ENCODE results near the gene ARHGEF17. TPM values are rescaled to one million over a fixed set of nuclear protein-coding genes. Genes with fewer than 3 reads are reported as not detected.

ARHGEF17 gene
- total and polyA plus RNA-seq, 2 of the 13 experiments (the other 11 are each of a cell fraction or from before 2014, with no cell fraction given): 10.7 to 28.8 TPM

DNA sequence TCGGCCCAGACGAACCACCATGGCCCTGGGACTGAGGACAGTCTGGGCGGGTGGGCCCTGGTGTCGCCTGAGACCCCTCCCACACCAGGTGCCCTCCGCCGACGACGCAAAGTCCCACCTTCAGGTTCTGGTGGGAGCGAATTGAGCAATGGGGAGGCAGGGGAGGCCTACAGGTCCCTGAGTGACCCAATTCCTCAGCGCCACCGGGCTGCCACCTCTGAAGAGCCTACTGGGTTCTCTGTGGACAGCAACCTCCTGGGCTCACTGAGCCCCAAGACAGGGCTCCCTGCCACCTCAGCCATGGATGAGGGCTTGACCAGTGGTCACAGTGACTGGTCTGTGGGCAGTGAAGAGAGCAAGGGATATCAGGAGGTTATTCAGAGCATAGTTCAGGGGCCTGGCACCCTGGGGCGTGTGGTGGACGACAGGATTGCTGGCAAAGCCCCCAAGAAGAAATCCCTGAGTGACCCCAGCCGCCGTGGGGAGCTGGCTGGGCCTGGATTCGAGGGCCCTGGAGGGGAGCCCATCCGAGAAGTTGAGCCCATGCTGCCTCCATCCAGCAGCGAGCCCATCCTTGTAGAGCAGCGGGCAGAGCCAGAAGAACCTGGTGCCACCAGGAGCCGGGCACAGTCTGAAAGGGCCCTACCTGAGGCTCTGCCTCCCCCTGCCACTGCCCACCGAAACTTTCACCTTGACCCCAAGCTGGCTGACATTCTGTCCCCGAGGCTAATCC is 2.8 kb downstream of the ARHGEF17 start (continued):
- TF ChIP-seq MTF2 (CRISPR knock-in tag; IDR thresholded peaks at IDR 0.05; ENCODE audit: borderline replicate concordance) (no peak), NRL (CRISPR knock-in tag; IDR thresholded peaks at IDR 0.05; ENCODE audit: borderline replicate concordance) (0 out of 2 replicates have a peak, but pooled peaks have one; percentile 22), HCFC1 (IDR thresholded peaks at IDR 0.05; ENCODE audit: low read depth, low read length) (no peak), ZSCAN21 (CRISPR knock-in tag; IDR thresholded peaks at IDR 0.05; ENCODE audit: borderline replicate concordance) (no peak)

DNA sequence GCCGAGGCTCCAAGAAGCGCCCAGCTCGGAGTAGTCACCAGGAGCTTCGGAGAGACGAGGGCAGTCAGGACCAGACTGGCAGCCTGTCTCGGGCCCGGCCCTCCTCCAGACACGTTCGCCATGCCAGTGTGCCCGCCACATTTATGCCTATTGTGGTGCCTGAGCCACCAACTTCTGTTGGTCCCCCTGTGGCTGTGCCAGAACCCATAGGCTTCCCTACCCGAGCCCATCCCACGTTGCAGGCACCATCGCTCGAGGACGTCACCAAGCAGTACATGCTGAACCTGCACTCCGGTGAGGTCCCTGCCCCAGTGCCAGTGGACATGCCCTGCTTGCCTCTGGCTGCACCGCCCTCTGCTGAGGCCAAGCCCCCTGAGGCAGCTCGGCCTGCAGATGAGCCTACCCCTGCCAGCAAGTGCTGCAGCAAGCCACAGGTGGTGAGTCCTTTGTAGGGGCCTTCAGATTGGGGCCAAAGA is 3.4 kb downstream of the ARHGEF17 start:
- Histone ChIP-seq H3K27me3 (ENCODE audit: control insufficient read depth in 1 of 2, insufficient read depth in 2 of 2, low read length in 2 of 2) (no peaks in the 10 kb centered on the region; a peak in 1 of 5 replicates), H3K36me3 (replicated peaks in 1 of 2; ENCODE audit: control insufficient read depth in 1 of 2, insufficient read depth in 2 of 2, low read length in 2 of 2) (peaks cover 1 to 3% of the 10 kb centered on the region in 2 experiments; a peak in 2 of 5 replicates), H3K9ac (ENCODE audit: insufficient read depth, low read depth, low read length) (peak overlapping the region; percentile 60), H3K9me3 (ENCODE audit: low read length) (no peaks in the 10 kb centered on the region), H2AFZ (ENCODE audit: low read length) (no peak overlapping the region), H3K4me1 (ENCODE audit: insufficient read depth, low read length) (peaks cover 79% of the 10 kb centered on the region), H3K79me2 (ENCODE audit: insufficient read depth, low read length) (peaks cover 61% of the 10 kb centered on the region), H3K4me2 (ENCODE audit: low read depth, low read length) (peak overlapping the region; percentile 84), H3K27ac (ENCODE audit: extremely low read length, insufficient read depth, low read length) (no peak overlapping the region), H4K20me1 (ENCODE audit: insufficient read depth, low read length) (peaks cover 26% of the 10 kb centered on the region), H3K4me3 (replicated peaks in 1 of 3; ENCODE audit: insufficient read depth in 1 of 3, low read depth in 2 of 3, low read length in 3 of 3) (peak overlapping the region in 2 of 3 experiments; percentile 27 to 58; a peak in 2 of 6 replicates)
- BruUV-seq (replicated peaks): no TSS peak
- POLR2A ChIA-PET: interaction anchor here (6.2 kb wide), 1 partner anchor 13 kb away, joined by 35 read pairs; no protein-coding TSS in a partner anchor
- CTCF ChIA-PET (ENCODE audit: low intra/inter-chr PET ratio, low total read pairs): no interaction called here
- intact Hi-C loops (cut with micrococcal nuclease; ENCODE audit: unreplicated experiment) (no loop called here), in situ Hi-C loops (cut with HindIII; ENCODE audit: extremely low pct_ligation_motif_present, low pct_unique_long_range_greater_than_20kb) (no loop called here)
- FAIRE-seq: no peak
- TF ChIP-seq GZF1 (CRISPR knock-in tag; IDR thresholded peaks at IDR 0.05): no peak
- no peak for TF ChIP-seq FOXK1 (CRISPR knock-in tag; IDR thresholded peaks at IDR 0.05; ENCODE audit: borderline replicate concordance, low read depth)
- no peak for TF ChIP-seq KAT2B (IDR thresholded peaks at IDR 0.05; ENCODE audit: borderline replicate concordance, low read depth, low read length)
- TF ChIP-seq ZNF333 (CRISPR knock-in tag; IDR thresholded peaks at IDR 0.05; ENCODE audit: borderline replicate concordance): no peak
- peak; percentile 89 for TF ChIP-seq ZC3H13 (CRISPR knock-in tag; IDR thresholded peaks at IDR 0.05)
- TF ChIP-seq, protein P1, sequence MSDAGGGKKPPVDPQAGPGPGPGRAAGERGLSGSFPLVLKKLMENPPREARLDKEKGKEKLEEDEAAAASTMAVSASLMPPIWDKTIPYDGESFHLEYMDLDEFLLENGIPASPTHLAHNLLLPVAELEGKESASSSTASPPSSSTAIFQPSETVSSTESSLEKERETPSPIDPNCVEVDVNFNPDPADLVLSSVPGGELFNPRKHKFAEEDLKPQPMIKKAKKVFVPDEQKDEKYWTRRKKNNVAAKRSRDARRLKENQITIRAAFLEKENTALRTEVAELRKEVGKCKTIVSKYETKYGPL (CRISPR knock-in tag; IDR thresholded peaks at IDR 0.05): no peak
- TF ChIP-seq PCBP2 (optimal IDR thresholded peaks at IDR 0.05; ENCODE audit: low read depth, low read length, poor library complexity, severe bottlenecking): no peak
- TF ChIP-seq, protein P2, sequence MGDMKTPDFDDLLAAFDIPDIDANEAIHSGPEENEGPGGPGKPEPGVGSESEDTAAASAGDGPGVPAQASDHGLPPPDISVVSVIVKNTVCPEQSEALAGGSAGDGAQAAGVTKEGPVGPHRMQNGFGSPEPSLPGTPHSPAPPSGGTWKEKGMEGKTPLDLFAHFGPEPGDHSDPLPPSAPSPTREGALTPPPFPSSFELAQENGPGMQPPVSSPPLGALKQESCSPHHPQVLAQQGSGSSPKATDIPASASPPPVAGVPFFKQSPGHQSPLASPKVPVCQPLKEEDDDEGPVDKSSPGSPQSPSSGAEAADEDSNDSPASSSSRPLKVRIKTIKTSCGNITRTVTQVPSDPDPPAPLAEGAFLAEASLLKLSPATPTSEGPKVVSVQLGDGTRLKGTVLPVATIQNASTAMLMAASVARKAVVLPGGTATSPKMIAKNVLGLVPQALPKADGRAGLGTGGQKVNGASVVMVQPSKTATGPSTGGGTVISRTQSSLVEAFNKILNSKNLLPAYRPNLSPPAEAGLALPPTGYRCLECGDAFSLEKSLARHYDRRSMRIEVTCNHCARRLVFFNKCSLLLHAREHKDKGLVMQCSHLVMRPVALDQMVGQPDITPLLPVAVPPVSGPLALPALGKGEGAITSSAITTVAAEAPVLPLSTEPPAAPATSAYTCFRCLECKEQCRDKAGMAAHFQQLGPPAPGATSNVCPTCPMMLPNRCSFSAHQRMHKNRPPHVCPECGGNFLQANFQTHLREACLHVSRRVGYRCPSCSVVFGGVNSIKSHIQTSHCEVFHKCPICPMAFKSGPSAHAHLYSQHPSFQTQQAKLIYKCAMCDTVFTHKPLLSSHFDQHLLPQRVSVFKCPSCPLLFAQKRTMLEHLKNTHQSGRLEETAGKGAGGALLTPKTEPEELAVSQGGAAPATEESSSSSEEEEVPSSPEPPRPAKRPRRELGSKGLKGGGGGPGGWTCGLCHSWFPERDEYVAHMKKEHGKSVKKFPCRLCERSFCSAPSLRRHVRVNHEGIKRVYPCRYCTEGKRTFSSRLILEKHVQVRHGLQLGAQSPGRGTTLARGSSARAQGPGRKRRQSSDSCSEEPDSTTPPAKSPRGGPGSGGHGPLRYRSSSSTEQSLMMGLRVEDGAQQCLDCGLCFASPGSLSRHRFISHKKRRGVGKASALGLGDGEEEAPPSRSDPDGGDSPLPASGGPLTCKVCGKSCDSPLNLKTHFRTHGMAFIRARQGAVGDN (CRISPR knock-in tag; IDR thresholded peaks at IDR 0.05): 0 out of 2 replicates have a peak, but pooled peaks have one; percentile 37
- TF ChIP-seq HNRNPL (IDR thresholded peaks at IDR 0.05; ENCODE audit: low read depth, low read length): peak; percentile 80; the same call in 1 of the 2 replicates
- TF ChIP-seq RBFOX2 (IDR thresholded peaks at IDR 0.05; ENCODE audit: low read depth, low read length): peak; percentile 58; the same call in 1 of the 2 replicates
- TF ChIP-seq JUND (CRISPR knock-in tag; IDR thresholded peaks at IDR 0.05): no peak
- ATAC-seq: no peak
- WGBS (ENCODE audit: low lambda C conversion rate): 94% methylated on average over 13 of the region's 18 CpGs
- DNase-seq (ENCODE audit: low spot score): no peak

All from HepG2 (cell line).